ENCODE measurements around the gene MGAT4A.

DNA sequence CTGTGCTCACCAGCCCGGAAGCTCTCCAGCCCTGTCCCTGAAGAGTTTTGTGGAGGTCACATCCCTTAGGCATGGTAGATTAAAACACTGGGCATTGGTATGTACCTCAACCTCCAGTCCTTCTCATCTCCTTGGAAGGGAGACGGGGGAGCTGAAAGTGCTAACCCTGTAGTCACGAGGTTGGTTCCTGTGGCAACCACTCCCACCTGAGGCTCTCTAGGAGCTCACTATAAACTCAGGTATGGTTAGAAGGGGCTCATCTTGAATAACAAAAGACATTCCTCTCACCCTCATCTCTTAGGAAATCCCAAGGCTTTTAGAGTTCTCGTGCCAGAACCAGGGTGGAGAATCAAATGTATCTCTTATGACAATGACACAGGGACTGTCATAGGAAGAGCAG, 43.0 kb upstream of the MGAT4A start:
- TF ChIP-seq CTCF (IDR thresholded peaks at IDR 0.05) (no peak), POLR2A (IDR thresholded peaks at IDR 0.05) (no peak)

Measured in esophagus squamous epithelium (tissue), 4 donors.